SU-DHL-6 (cell line): ENCODE results near the gene SNRNP35.
"Not testable (repeated sequence)": the region's sequence is repeated elsewhere in the genome, so short reads cannot be mapped to it uniquely, and the experiment has no call there.

ENCODE experiments used
- H2AFZ ChIP-seq: fragments of 200-600 bp; sonication (generic); 2 replicates; pipeline ENCODE4 v1.6.1; 2014; ENCODE audit warnings: low read depth, mild to moderate bottlenecking, moderate library complexity, mixed read lengths, antibody characterized with exemption, low read length; ENCODE audit not compliant: severe bottlenecking
- H3F3A ChIP-seq: fragments of 200-600 bp; shearing (Covaris generic); 2 replicates; pipeline ENCODE4 v1.6.0; 2016; ENCODE audit warnings: antibody characterized with exemption, mild to moderate bottlenecking; ENCODE audit not compliant: insufficient read depth
- H3K27ac ChIP-seq: fragments of 200-600 bp; sonication (generic); 2 replicates; pipeline ENCODE4 v1.5.1; 2016; ENCODE audit warnings: low read depth, mild to moderate bottlenecking, low read length, moderate library complexity, mixed read lengths
- H3K27me3 ChIP-seq: fragments of 200-600 bp; sonication (generic), shearing (Covaris generic); 2 replicates; pipeline ENCODE4 v1.6.0; 2014; ENCODE audit warnings: mild to moderate bottlenecking, low read length
- H3K36me3 ChIP-seq: fragments of 200-600 bp; sonication (generic); 2 replicates; pipeline ENCODE4 v1.6.1; 2014; ENCODE audit warnings: mild to moderate bottlenecking, low read length, mixed read lengths
- H3K4me2 ChIP-seq: fragments of 300-600, 200-600 bp; shearing (Covaris generic), sonication (generic); 2 replicates; pipeline ENCODE4 v1.6.0; 2014; ENCODE audit warnings: low read length, low read depth, mild to moderate bottlenecking; ENCODE audit not compliant: poor library complexity, severe bottlenecking
- H3K4me3 ChIP-seq: fragments of 200-600 bp; sonication (generic); 2 replicates; pipeline ENCODE4 v1.5.1; 2014; ENCODE audit warnings: antibody characterized with exemption, low read length, mild to moderate bottlenecking, mixed read lengths; ENCODE audit not compliant: insufficient read depth, poor library complexity, severe bottlenecking
- H3K79me2 ChIP-seq: fragments of 200-600 bp; sonication (generic); 2 replicates; pipeline ENCODE4 v1.6.1; 2014; ENCODE audit warnings: mild to moderate bottlenecking, low read length, moderate library complexity; ENCODE audit not compliant: insufficient read depth
- H3K9ac ChIP-seq: fragments of 200-600 bp; sonication (generic); 2 replicates; pipeline ENCODE4 v1.7.0; 2014; ENCODE audit warnings: mild to moderate bottlenecking, low read length
- H3K9me2 ChIP-seq: fragments of 200-600 bp; sonication (generic); replicated peaks from 2 replicates; pipeline ENCODE4 v1.6.1; 2014; ENCODE audit warnings: low read length; ENCODE audit not compliant: insufficient read depth
- H3K9me3 ChIP-seq: fragments of 200-600 bp; sonication (generic); 2 replicates; pipeline ENCODE4 v1.6.1; 2014; ENCODE audit warnings: low read length, mixed read lengths; ENCODE audit not compliant: insufficient read depth
- H4K20me1 ChIP-seq: fragments of 200-600 bp; sonication (generic); 2 replicates; pipeline ENCODE4 v1.6.1; 2014; ENCODE audit warnings: low read depth, mild to moderate bottlenecking, antibody characterized with exemption, low read length, moderate library complexity, mixed read lengths
- EZH2phosphoT487 ChIP-seq: fragments of 200-600 bp; sonication (generic), shearing (Covaris generic); conservative IDR thresholded peaks from 2 replicates; pipeline ENCODE4 v1.6.1; 2018; ENCODE audit warnings: mild to moderate bottlenecking, antibody characterized with exemption, low read length, moderate library complexity, mixed read lengths
- TF ChIP-seq, protein P1 (sequence below): fragments of 200-600 bp; sonication (generic); IDR thresholded peaks from one replicate; pipeline ENCODE4 v1.5.1; 2017; ENCODE audit warnings: antibody characterized with exemption, mild to moderate bottlenecking, low read length, moderate library complexity; ENCODE audit not compliant: insufficient read depth, poor library complexity, severe bottlenecking

The SNRNP35 gene

GRCh38 chr12:123449856-123450255 lies 8.1 kb upstream of the SNRNP35 start:
- Histone ChIP-seq H3K27me3 (no peaks in the 10 kb centered on the region), H3K9me3 (no peaks in the 10 kb centered on the region), H3K9me2 (no peaks in the 10 kb centered on the region), H3K4me2 (no peak overlapping the region), H3K4me3 (no peak overlapping the region), H4K20me1 (no peaks in the 10 kb centered on the region), H3F3A (peaks cover 4% of the 10 kb centered on the region), H3K79me2 (no peaks in the 10 kb centered on the region), H3K27ac (no peak overlapping the region), H3K36me3 (no peaks in the 10 kb centered on the region), H2AFZ (no peak overlapping the region), H3K9ac (no peak overlapping the region)
- TF ChIP-seq, protein P1, sequence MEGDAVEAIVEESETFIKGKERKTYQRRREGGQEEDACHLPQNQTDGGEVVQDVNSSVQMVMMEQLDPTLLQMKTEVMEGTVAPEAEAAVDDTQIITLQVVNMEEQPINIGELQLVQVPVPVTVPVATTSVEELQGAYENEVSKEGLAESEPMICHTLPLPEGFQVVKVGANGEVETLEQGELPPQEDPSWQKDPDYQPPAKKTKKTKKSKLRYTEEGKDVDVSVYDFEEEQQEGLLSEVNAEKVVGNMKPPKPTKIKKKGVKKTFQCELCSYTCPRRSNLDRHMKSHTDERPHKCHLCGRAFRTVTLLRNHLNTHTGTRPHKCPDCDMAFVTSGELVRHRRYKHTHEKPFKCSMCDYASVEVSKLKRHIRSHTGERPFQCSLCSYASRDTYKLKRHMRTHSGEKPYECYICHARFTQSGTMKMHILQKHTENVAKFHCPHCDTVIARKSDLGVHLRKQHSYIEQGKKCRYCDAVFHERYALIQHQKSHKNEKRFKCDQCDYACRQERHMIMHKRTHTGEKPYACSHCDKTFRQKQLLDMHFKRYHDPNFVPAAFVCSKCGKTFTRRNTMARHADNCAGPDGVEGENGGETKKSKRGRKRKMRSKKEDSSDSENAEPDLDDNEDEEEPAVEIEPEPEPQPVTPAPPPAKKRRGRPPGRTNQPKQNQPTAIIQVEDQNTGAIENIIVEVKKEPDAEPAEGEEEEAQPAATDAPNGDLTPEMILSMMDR: no peak
- TF ChIP-seq EZH2phosphoT487: no peak

- no peaks in the 10 kb centered on the region for H3K27me3 ChIP-seq
- H3K9me3 ChIP-seq: no peaks in the 10 kb centered on the region
- H2AFZ ChIP-seq: no peak overlapping the region
- H3K4me3 ChIP-seq: no peak overlapping the region
- peaks cover 4% of the 10 kb centered on the region for H3F3A ChIP-seq
- no peak overlapping the region for H3K27ac ChIP-seq
- no peaks in the 10 kb centered on the region for H3K9me2 ChIP-seq
- no peaks in the 10 kb centered on the region for H4K20me1 ChIP-seq
- H3K4me2 ChIP-seq: no peak overlapping the region
- H3K9ac ChIP-seq: no peak overlapping the region
- no peaks in the 10 kb centered on the region for H3K79me2 ChIP-seq
- no peak for TF ChIP-seq EZH2phosphoT487
- TF ChIP-seq, protein P1: no peak
- H3K36me3 ChIP-seq: no peaks in the 10 kb centered on the region
Measured at GRCh38 chr12:123450636-123451035, 7.3 kb upstream of the SNRNP35 start.

DNA sequence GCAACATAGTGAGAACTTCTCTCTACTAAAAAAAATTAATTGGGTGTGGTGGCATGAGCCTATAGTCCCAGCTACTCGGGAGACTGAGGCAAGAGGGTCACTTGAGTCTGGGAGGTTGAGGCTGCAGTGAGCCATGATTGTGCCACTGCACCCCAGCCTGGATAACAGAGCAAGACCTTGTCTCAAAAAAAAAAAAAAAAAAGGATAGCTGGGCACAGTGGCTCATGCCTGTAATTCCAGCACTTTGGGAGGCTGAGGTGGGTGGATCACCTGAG lies 5.7 kb upstream of the SNRNP35 start:
- H3K27ac ChIP-seq, H3K9me3 ChIP-seq, H3K9me2 ChIP-seq, H3K9ac ChIP-seq, H3K4me2 ChIP-seq, H2AFZ ChIP-seq, H4K20me1 ChIP-seq, H3K79me2 ChIP-seq, H3K27me3 ChIP-seq, H3K36me3 ChIP-seq, H3K4me3 ChIP-seq: not testable (repeated sequence)
- peaks cover 10% of the 10 kb centered on the region for H3F3A ChIP-seq

- Histone ChIP-seq H3K36me3 (no peaks in the 10 kb centered on the region), H3K4me2 (no peak overlapping the region), H2AFZ (no peak overlapping the region), H3F3A (peaks cover 15% of the 10 kb centered on the region), H3K4me3 (no peak overlapping the region), H3K9me3 (no peaks in the 10 kb centered on the region), H3K9me2 (no peaks in the 10 kb centered on the region), H4K20me1 (no peaks in the 10 kb centered on the region), H3K79me2 (no peaks in the 10 kb centered on the region), H3K9ac (no peak overlapping the region), H3K27me3 (no peaks in the 10 kb centered on the region), H3K27ac (no peak overlapping the region)
- no peak for TF ChIP-seq EZH2phosphoT487
- TF ChIP-seq, protein P1: no peak
Measured at GRCh38 chr12:123453165-123453564, 4.8 kb upstream of the SNRNP35 start.

- not testable (repeated sequence) for H3K27ac ChIP-seq, H3K9me2 ChIP-seq, H3K4me2 ChIP-seq, H3K9me3 ChIP-seq, H4K20me1 ChIP-seq, H3K4me3 ChIP-seq, H2AFZ ChIP-seq, H3K9ac ChIP-seq, H3K36me3 ChIP-seq, H3F3A ChIP-seq, H3K27me3 ChIP-seq
- H3K79me2 ChIP-seq: peaks cover 29% of the 10 kb centered on the region
Measured at GRCh38 chr12:123463174-123463573, 5.2 kb downstream of the SNRNP35 start.
